ENCODE data around the gene CASP9. TPM values are rescaled to one million over a fixed set of nuclear protein-coding genes. Genes with fewer than 3 reads are reported as not detected.
"Not testable (repeated sequence)": the region's sequence is repeated elsewhere in the genome, so short reads cannot be mapped to it uniquely, and the experiment has no call there.

The CASP9 gene
- total and polyA plus RNA-seq, 2 donors (not counting 1 experiment from before 2014, with no cell fraction given), result 5.6 to 6.4 TPM

- H3K27ac ChIP-seq (ENCODE audit: insufficient read depth, low read length), result no peak overlapping the region
- TF ChIP-seq CTCF (conservative IDR thresholded peaks at IDR 0.05 in 1 of 2, IDR thresholded peaks at IDR 0.05 in 1 of 2; ENCODE audit: low read depth in 1 of 2, low read length in 2 of 2) (no peak), EZH2 (IDR thresholded peaks at IDR 0.05; ENCODE audit: low read length, missing control alignments) (no peak)
Measured at GRCh38 chr1:15469361-15469760, 54.7 kb downstream of the CASP9 start.

GRCh38 chr1:15468145-15468544 is 55.9 kb downstream of the CASP9 start:
- Histone ChIP-seq H3K9me3 (ENCODE audit: control insufficient read depth, insufficient read depth, low read depth, low read length) (no peaks in the 10 kb centered on the region), H3K4me3 (replicated peaks in 1 of 4; ENCODE audit: control extremely low read depth in 1 of 4, insufficient read depth in 1 of 4, low read depth in 3 of 4, low read length in 4 of 4) (no peak overlapping the region), H3K4me2 (ENCODE audit: extremely low read depth, insufficient read depth, low read length) (no peak overlapping the region), H3K9ac (ENCODE audit: insufficient read depth, low read length) (no peak overlapping the region), H3K27me3 (ENCODE audit: control insufficient read depth, insufficient read depth, low read length) (no peaks in the 10 kb centered on the region), H2AFZ (ENCODE audit: low read length) (no peak overlapping the region), H3K4me1 (ENCODE audit: control insufficient read depth, extremely low read depth, insufficient read depth, low read length) (peaks cover 4% of the 10 kb centered on the region), H4K20me1 (ENCODE audit: control insufficient read depth, extremely low read depth, insufficient read depth, low read length) (no peaks in the 10 kb centered on the region), H3K36me3 (ENCODE audit: control insufficient read depth, insufficient read depth, low read length) (no peaks in the 10 kb centered on the region), H3K27ac (ENCODE audit: insufficient read depth, low read length) (no peak overlapping the region), H3K79me2 (ENCODE audit: control insufficient read depth, insufficient read depth, low read length) (no peaks in the 10 kb centered on the region)
- no peak for DNase-seq (ENCODE audit: low read depth in 2 of 2)
- TF ChIP-seq EZH2 (IDR thresholded peaks at IDR 0.05; ENCODE audit: low read length, missing control alignments) (no peak), CTCF (conservative IDR thresholded peaks at IDR 0.05 in 1 of 2, IDR thresholded peaks at IDR 0.05 in 1 of 2; ENCODE audit: low read depth in 1 of 2, low read length in 2 of 2) (no peak)

More at GRCh38 chr1:15469361-15469760, 54.7 kb downstream of the CASP9 start:
- Histone ChIP-seq H3K4me2 (ENCODE audit: extremely low read depth, insufficient read depth, low read length) (no peak overlapping the region), H3K9me3 (ENCODE audit: control insufficient read depth, insufficient read depth, low read depth, low read length) (no peaks in the 10 kb centered on the region), H3K36me3 (ENCODE audit: control insufficient read depth, insufficient read depth, low read length) (no peaks in the 10 kb centered on the region), H3K4me1 (ENCODE audit: control insufficient read depth, extremely low read depth, insufficient read depth, low read length) (no peaks in the 10 kb centered on the region), H4K20me1 (ENCODE audit: control insufficient read depth, extremely low read depth, insufficient read depth, low read length) (no peaks in the 10 kb centered on the region), H3K27me3 (ENCODE audit: control insufficient read depth, insufficient read depth, low read length) (no peaks in the 10 kb centered on the region), H3K79me2 (ENCODE audit: control insufficient read depth, insufficient read depth, low read length) (no peaks in the 10 kb centered on the region), H3K4me3 (replicated peaks in 1 of 4; ENCODE audit: control extremely low read depth in 1 of 4, insufficient read depth in 1 of 4, low read depth in 3 of 4, low read length in 4 of 4) (no peak overlapping the region), H3K9ac (ENCODE audit: insufficient read depth, low read length) (no peak overlapping the region), H2AFZ (ENCODE audit: low read length) (no peak overlapping the region)
- DNase-seq (ENCODE audit: low read depth in 2 of 2), result peak in 1 of 2 donors; percentile 8

- H3K79me2 ChIP-seq (ENCODE audit: control insufficient read depth, insufficient read depth, low read length); H3K9ac ChIP-seq (ENCODE audit: insufficient read depth, low read length); H3K4me3 ChIP-seq (replicated peaks in 1 of 4; ENCODE audit: control extremely low read depth in 1 of 4, insufficient read depth in 1 of 4, low read depth in 3 of 4, low read length in 4 of 4); H3K9me3 ChIP-seq (ENCODE audit: control insufficient read depth, insufficient read depth, low read depth, low read length); H3K36me3 ChIP-seq (ENCODE audit: control insufficient read depth, insufficient read depth, low read length); H3K4me2 ChIP-seq (ENCODE audit: extremely low read depth, insufficient read depth, low read length); DNase-seq (ENCODE audit: low read depth in 2 of 2); H4K20me1 ChIP-seq (ENCODE audit: control insufficient read depth, extremely low read depth, insufficient read depth, low read length); H2AFZ ChIP-seq (ENCODE audit: low read length); H3K27me3 ChIP-seq (ENCODE audit: control insufficient read depth, insufficient read depth, low read length); H3K4me1 ChIP-seq (ENCODE audit: control insufficient read depth, extremely low read depth, insufficient read depth, low read length); H3K27ac ChIP-seq (ENCODE audit: insufficient read depth, low read length): not testable (repeated sequence)
Measured at GRCh38 chr1:15466955-15467625, 56.9 kb downstream of the CASP9 start.
